ENCODE measurements around the gene HIC2.
"Not testable (repeated sequence)": the region's sequence is repeated elsewhere in the genome, so short reads cannot be mapped to it uniquely, and the experiment has no call there.

HIC2 gene, protein sequence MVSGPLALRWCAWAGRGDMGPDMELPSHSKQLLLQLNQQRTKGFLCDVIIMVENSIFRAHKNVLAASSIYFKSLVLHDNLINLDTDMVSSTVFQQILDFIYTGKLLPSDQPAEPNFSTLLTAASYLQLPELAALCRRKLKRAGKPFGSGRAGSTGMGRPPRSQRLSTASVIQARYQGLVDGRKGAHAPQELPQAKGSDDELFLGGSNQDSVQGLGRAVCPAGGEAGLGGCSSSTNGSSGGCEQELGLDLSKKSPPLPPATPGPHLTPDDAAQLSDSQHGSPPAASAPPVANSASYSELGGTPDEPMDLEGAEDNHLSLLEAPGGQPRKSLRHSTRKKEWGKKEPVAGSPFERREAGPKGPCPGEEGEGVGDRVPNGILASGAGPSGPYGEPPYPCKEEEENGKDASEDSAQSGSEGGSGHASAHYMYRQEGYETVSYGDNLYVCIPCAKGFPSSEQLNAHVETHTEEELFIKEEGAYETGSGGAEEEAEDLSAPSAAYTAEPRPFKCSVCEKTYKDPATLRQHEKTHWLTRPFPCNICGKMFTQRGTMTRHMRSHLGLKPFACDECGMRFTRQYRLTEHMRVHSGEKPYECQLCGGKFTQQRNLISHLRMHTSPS

GRCh38 chr22:21417227-21417746, at the start of gene HIC2:
Gene HIC2, plus strand, starts transcription at chr22:21417371. Its CDS starts 25,461 bp downstream, at chr22:21442832.
- POLR2A ChIA-PET (ENCODE audit: low non-redundant PET); H3K27ac ChIP-seq; DNase-seq (ENCODE audit: low spot score); CTCF ChIA-PET: not testable (repeated sequence)

DNA sequence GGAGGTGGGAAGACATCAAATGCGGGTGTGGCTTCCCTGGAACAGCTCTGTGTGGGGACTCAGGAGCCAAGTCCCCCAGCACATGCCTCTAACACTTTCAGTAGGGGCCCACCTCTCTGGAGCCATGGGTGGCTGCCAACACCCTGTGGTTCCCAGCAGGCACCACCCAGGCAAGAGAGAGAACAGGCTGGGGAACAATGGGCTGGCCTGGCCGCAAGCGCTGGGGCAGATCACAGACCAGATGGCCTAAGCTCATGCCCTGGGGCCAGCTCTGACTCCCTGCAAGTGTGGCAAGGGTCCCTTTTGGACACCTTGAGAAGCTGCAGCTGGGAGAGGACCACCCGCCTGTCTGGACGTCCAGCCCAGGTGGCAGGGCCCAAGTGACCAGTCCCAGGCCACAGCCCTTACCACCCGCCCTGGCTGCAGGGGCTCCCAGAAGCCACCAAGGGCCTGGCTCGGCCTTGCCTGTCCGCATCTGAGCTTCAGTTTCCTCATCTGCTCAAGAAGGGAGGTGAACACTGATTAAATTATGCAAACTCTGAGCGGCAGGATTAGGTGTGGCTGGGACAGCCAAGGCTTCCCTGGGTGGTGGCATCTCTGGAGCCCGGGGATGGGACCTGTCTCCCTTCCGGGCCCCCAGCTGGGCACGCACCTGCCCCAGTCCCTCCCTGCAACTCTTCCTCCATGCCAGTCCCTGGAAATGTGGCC, 48.4 kb upstream of the HIC2 start:
- DNase-seq (ENCODE audit: low spot score); H3K27ac ChIP-seq; CTCF ChIA-PET; POLR2A ChIA-PET (ENCODE audit: low non-redundant PET): not testable (repeated sequence)

GRCh38 chr22:21375880-21376279, 41.3 kb upstream of the HIC2 start:
- CTCF ChIA-PET; DNase-seq (ENCODE audit: low spot score); H3K27ac ChIP-seq; POLR2A ChIA-PET (ENCODE audit: low non-redundant PET): not testable (repeated sequence)

DNA sequence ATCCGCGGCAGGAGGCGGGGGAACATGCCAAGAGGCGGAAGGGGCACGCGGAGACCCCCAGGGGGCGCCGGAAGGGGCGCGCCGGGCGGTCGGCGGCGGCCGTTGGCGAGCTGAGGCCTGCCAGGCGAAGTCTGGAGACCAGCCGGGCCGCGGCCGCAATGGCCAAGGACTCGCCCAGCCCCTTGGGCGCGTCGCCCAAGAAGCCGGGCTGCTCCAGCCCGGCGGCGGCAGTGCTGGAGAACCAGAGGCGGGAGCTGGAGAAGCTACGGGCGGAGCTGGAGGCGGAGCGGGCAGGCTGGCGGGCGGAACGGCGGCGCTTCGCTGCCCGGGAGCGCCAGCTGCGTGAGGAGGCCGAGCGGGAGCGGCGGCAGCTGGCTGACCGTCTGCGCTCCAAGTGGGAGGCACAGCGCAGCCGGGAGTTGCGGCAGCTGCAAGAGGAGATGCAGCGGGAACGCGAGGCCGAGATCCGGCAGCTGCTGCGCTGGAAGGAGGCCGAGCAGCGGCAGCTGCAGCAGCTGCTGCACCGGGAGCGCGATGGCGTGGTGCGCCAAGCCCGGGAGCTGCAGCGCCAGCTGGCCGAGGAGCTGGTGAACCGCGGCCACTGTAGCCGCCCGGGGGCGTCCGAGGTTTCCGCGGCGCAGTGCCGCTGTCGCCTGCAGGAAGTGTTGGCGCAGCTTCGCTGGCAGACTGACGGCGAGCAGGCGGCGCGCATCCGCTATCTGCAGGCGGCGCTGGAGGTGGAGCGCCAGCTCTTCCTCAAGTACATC, 33.3 kb upstream of the HIC2 start, which contains the start of gene RIMBP3B:
RIMBP3B (plus strand) TSS at position 51 of the 767 bp plus-strand sequence; CDS start at position 159, 108 bp downstream.
- CTCF ChIA-PET; POLR2A ChIA-PET (ENCODE audit: low non-redundant PET); H3K27ac ChIP-seq; DNase-seq (ENCODE audit: low spot score): not testable (repeated sequence)

GRCh38 chr22:21384468-21385357, 32.5 kb upstream of the HIC2 start:
- CTCF ChIA-PET; POLR2A ChIA-PET (ENCODE audit: low non-redundant PET); DNase-seq (ENCODE audit: low spot score); H3K27ac ChIP-seq: not testable (repeated sequence)

- H3K27ac ChIP-seq; POLR2A ChIA-PET (ENCODE audit: low non-redundant PET); DNase-seq (ENCODE audit: low spot score); CTCF ChIA-PET: not testable (repeated sequence)
These were observed 27.7 kb upstream of the HIC2 start for GRCh38 chr22:21389480-21389879.

- CTCF ChIA-PET; H3K27ac ChIP-seq; POLR2A ChIA-PET (ENCODE audit: low non-redundant PET); DNase-seq (ENCODE audit: low spot score): not testable (repeated sequence)
These were observed 27.2 kb upstream of the HIC2 start for GRCh38 chr22:21390013-21390412.

GRCh38 chr22:21394613-21395012, 22.6 kb upstream of the HIC2 start:
- POLR2A ChIA-PET (ENCODE audit: low non-redundant PET); CTCF ChIA-PET; H3K27ac ChIP-seq; DNase-seq (ENCODE audit: low spot score): not testable (repeated sequence)

DNA sequence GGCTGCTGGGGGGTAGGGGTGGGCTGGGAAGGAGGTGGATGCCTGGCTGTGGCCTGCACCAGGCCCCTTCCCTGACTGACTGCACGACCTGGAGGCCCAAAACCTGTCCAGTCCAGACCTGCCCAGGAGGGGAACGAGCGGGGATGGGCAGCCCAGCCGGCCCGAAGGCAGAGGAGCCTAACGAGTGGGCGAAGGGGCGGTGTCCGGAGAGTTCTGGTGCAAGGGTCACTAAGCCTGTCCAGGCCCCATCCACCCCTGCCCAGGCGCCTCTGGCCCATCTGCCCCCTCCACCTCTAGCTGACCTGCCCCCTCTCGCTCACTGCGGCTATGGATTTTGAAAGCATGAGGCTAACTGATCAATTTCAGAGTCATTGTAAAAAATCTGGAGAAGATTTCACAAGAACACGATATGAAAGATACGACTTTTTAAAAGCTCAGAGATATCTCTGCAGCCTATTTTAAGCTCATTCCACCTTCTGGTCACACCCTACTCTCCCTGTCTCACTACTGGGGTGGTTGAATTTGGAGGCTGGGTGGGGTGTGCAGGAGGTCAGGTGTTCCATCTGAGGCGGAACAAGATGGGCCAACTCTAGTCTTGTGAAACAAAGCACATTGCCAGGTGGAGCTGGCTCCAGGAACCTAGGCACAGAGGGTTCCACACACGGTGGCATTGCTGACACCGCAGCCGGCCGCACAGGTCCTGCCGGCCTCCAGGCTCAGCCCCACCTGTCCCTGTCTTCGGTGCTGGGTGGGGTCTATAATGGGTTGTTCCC, 15.8 kb upstream of the HIC2 start:
- CTCF ChIA-PET; POLR2A ChIA-PET (ENCODE audit: low non-redundant PET); DNase-seq (ENCODE audit: low spot score); H3K27ac ChIP-seq: not testable (repeated sequence)

DNA sequence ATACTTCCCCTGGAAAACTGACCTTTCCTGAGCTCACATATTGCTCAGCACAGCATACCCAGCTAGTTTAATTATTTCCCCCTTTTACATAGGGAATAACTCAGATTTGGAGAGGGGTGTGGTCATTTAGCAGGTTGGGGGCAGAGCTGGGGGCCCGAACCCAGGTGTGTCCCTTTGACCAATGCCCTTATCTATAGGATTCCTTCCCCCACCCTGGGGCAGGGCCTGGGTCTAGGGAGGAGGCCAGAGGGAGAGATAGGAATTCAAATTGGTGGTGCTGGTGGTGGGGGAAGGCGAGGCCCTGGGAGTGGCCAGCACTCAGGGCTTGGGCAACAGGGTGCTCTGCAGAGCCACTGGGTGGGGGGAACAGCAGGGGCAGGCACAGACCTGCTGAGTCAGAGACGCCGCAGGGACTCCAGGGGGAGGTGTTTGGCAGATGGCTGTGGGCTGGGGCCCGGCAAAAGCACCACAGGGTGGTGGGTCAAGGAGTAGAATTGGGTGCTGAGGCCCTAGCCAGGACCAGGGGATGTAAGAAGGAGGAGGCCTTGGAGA, 14.3 kb upstream of the HIC2 start:
- H3K27ac ChIP-seq; POLR2A ChIA-PET (ENCODE audit: low non-redundant PET); DNase-seq (ENCODE audit: low spot score); CTCF ChIA-PET: not testable (repeated sequence)

DNA sequence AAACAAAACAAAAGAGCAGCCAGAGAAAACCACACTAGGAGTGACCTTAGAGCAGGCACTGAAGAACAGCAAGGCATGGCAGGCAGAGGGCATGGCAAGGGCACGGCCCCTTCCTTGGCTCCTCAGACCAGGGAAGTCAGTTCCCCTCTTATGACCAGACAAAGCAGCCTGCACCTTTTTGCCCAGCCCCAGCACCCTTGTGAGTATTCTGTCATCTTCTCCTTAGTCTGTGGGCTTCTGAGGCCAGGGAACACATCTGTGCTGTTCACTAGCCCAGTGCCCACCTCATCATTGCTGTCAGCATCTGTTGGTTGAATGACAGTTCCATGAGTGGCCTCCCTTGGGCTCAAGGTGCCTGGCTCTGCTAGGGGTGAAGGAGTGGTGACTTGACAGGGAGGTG, 10.0 kb upstream of the HIC2 start:
- CTCF ChIA-PET; POLR2A ChIA-PET (ENCODE audit: low non-redundant PET); DNase-seq (ENCODE audit: low spot score); H3K27ac ChIP-seq: not testable (repeated sequence)

DNA sequence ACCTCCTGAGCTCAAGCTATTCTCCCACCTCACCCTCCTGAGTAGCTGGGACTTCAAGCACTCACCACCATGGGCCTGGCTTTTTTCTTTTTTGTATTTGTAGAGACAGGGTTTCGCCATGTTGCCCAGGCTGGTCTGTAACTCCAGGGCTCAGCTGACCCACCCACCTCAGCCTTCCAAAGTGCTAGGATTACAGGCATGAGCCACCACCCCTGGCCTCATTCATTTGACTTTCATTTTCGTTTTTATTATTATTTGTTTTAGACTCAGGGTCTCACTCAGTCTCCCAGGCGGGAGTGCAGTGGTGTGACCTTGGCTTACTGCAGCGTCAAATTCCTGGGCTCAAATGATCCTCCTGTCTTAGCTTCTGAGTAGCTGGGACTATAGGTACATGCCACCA, 9.4 kb upstream of the HIC2 start:
- POLR2A ChIA-PET (ENCODE audit: low non-redundant PET); DNase-seq (ENCODE audit: low spot score); CTCF ChIA-PET; H3K27ac ChIP-seq: not testable (repeated sequence)

GRCh38 chr22:21416375-21416774, 796 bp upstream of the HIC2 start:
- DNase-seq (ENCODE audit: low spot score); POLR2A ChIA-PET (ENCODE audit: low non-redundant PET); CTCF ChIA-PET; H3K27ac ChIP-seq: not testable (repeated sequence)

DNA sequence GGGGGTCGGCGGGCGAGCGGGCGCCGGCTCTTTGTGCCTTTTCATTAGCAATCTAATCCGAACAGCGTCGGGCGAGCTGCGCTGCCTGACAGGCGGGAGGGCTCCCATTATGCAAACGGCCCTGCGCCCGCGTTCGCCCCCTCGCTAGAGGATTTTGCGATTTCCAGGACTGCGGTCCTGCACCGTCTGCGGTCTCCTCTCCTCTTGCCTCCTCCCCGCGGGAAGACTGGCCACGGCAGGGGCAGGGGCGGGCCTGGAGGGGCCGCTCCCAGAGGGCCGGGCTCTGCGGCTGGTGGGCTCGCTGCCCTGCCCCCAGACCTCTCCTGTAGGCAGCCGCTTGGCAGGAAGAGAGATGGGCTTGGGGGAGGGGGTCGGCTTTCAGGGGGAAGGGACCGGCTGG, 682 bp downstream of the HIC2 start:
- H3K27ac ChIP-seq; CTCF ChIA-PET; DNase-seq (ENCODE audit: low spot score); POLR2A ChIA-PET (ENCODE audit: low non-redundant PET): not testable (repeated sequence)

GRCh38 chr22:21418974-21419638, 1.9 kb downstream of the HIC2 start:
- CTCF ChIA-PET; H3K27ac ChIP-seq; DNase-seq (ENCODE audit: low spot score); POLR2A ChIA-PET (ENCODE audit: low non-redundant PET): not testable (repeated sequence)
